AML-193 (cell line): ENCODE data around the gene HYAL4.
"Not testable (repeated sequence)": the region's sequence is repeated elsewhere in the genome, so short reads cannot be mapped to it uniquely, and the experiment has no call there.

Source experiments
- DNase-seq, 2 experiments: peaks; one replicate each; lab custom pipeline; 2025; lab: John Stamatoyannopoulos, UW

The HYAL4 gene

DNA sequence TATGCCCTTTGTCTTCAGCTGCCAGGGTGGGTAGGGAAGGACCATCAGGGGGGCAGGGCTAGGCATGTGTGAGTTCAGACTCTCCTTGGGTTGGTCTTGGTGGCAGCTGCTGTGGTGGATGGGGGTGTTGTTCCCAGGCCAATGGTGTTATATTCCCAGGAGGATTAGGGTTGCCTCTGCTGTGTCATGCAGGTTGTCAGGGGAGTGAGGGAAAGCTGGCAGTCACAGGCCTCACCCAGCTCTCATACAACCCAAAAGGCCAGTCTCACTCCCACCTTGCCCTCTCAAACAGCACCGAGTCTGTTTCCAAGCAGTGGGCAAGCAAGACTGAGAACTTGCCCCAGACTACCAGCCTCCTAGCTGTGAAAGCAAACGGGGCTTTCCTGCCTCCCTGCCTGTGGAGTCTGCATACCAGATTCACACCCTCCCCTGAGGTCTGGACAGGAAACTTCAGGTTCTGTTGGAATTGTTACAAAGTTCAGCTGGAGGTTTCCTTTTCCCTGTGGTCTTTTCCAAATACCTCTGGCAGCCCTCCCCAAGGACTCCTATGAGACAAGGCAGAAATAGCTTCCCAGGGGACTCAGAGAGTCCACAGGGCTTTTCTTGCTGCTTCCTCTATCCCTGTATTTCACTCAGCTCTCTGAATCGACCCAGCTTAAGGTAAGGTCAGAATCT lies 1.4 kb downstream of the HYAL4 start:
- no peak for DNase-seq

DNA sequence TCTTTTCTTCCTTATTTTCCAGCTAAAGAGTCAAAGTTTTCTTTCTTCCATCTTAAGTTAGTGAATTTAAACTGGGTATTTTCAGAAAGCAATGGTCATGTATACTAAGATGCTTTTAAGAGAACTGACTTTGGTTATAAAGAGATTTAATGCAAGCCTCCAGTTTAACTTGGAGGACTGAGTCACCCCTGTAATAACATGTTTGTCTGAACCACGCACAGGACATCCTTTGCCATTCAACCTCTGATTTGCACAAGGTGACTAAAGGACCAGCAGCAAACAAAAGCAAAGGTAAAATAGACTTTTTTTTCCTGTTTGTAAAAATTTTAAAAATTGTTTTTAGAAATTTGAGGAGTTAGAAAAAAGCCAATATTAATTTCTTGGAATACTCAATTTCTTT lies 2.9 kb downstream of the HYAL4 start:
- DNase-seq, result no peak

DNA sequence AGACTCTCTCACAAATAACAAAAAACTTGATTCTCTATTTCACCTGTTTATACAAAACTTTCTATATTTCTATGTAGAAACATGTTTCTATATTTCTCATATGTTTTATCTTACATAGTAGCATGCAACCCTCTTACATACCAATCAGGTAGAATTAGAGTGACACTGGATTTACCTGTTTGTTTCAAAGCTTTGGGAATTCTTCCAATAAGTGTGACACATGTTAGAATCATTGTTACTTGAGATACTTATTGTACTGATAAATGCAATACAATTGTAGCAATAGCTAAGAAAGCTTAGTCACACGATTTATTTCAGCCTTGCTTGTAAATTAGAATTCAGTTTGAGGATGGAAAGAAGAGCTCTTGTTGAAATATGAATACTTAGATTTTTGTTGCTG lies 4.9 kb downstream of the HYAL4 start:
- no peak for DNase-seq

DNA sequence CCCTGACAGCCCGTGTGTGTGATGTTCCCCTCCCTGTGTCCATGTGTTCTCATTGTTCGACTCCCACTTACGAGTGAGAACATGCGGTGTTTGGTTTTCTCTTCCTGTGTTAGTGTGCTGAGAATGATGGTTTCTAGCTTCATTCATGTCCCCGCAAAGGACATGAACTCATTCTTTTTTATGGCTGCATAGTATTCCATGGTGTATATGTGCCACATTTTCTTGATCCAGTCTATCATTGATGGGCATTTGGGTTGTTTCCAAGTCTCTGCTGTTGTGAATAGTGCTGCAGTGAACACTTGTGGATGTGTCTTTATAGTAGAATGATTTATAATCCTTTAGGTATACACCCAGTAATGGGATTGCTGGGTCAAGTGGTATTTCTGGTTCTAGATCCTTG lies 6.4 kb downstream of the HYAL4 start:
- DNase-seq, result not testable (repeated sequence)

DNA sequence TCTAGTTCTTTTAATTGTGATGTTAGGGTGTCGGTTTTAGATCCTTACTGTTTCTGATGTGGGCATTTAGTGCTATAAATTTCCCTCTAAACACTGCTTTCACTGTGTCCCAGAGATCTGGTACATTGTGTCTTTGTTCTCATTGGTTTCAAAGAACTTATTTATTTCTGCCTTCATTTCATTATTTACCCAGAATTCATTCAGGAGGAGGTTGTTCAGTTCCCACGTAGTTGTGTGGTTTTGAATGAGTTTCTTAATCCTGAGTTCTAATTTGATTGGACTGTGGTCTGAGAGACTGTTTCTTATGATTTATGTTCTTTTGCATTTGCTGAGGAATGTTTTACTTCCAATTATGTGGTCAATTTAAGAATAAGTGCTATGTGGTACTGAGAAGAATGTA lies 9.3 kb downstream of the HYAL4 start:
- DNase-seq, result not testable (repeated sequence)

DNA sequence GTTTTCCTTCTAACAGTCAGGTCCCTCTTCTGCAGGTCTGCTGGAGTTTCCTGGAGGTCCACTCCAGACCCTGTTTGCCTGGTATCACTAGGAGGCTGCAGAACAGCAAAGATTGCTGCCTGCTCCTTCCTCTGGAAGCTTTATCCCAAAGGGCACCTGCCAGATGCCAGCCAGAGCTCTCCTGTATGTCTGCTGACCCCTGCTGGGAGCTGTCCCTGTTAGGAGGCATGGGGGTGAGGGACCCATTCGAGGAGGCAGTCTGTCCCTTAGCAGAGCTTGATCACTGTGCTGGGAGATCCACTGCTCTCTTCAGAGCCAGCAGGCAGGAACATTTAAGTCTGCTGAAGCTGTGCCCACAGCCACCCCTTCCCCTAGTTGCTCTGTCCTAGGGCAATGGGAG lies 11.5 kb downstream of the HYAL4 start:
- not testable (repeated sequence) for DNase-seq

DNA sequence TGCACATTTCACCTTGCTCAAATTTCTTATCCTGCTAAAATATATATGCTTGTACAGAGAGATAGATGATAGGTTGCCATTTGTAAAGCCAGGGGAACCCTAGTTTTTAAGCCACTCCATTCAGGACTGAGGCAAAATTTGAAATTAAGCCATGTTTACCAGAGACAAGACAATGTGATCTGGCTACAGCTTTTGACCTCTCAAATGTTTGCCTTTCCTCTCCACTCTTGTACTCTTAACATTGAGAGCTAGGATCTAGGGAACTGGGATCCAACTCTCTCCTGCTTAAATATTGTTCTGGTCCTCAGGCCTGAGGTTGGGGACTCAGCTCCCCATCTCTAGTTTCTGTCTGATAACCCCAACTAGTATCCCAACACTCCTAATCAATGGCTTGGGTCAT lies 15.9 kb downstream of the HYAL4 start:
- DNase-seq, result no peak

DNA sequence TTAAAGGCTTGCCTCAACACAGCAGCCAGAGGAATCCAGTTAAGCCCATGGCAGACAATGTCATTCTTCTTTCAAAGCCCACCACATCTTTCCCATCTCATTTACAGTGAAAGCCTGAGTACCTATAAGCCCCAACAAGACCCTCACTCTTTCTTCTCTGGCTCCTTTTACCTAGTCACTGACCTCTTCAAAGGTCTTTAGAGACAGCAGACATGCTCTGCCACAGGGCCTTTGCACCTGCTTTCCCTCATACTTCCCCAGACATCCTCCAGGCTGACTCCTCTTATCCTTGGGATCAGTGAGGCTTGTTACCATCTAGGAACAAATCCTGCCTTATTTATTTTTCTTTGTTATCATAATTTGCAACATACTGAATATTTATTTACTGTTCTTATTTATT lies 17.8 kb downstream of the HYAL4 start:
- no peak for DNase-seq

DNA sequence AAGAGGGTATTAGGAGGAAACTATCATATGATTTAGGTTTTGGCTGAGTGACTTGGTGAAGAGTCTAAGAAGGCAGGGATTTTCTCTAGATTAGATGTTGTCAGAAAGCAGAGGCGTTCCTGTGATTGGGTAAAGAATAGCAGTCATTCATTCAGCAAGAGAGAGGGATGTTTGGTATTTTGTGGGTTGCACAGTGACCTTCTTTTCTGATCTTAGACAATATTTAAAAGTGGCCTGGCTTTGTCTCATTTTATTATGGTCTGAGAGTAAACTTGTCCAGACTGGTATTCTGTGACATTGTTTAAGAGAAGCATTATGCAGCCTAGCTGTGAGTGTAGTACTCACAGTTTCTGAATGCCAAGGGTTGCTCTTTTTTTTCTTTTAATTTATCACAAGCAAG lies 18.5 kb downstream of the HYAL4 start:
- DNase-seq, result no peak

DNA sequence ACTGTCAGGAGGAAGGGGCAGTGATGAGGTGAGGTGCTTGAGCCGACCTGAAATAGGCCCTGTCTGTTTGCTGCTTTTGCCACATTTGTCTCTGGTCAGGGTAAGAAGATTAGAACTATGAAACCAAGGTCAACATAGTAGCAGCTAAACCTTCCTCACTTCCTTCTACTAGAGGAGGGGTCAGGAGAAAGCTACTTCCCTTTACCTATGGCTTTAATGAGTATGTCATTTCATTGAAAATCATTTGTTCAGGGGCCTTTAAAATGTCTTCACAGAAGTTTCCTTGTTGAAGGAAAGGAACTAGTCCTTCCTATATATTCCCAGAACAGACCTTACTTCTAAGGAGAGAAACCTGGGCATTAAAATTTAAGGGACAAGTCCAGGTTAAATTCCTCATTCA lies 19.0 kb downstream of the HYAL4 start:
- no peak for DNase-seq

DNA sequence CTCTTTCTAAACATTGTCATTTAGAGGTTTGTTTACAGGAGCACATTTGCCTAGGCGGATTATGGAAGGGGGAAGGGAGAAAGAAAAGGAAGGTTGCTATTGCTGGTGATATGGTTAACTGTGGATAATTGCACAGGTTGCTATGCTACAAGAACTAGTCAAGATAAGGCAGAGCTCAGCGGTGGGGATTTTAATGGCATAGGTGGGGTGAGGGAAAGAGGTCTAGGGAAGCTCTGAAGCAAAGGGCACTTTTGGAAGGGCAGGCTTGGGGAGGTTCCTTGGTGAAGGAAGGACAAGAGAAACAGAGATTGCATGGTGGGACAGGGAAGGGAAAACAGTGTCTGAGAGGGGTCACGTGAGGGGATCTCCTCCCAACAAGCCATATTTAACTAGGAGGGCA lies 19.5 kb downstream of the HYAL4 start:
- DNase-seq, result no peak

DNA sequence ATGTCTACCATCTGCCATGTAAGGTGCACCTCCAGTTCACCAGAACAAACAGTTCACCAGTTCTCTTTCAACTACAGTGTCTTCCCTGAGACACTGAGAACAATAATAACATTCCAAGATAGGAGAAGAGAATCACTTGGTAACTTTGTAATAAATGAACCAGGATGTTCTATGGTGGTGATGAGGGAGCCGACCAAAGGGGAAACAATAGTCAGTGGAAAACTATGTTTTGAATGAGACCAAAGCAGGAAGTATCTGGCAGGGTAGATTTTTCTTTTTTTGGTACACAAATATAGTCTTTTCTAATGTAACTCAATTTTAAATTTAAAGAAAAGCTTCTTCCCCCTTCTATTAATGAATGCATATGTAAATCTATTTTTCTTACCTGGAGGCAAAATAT lies 20.0 kb downstream of the HYAL4 start:
- DNase-seq, result no peak

DNA sequence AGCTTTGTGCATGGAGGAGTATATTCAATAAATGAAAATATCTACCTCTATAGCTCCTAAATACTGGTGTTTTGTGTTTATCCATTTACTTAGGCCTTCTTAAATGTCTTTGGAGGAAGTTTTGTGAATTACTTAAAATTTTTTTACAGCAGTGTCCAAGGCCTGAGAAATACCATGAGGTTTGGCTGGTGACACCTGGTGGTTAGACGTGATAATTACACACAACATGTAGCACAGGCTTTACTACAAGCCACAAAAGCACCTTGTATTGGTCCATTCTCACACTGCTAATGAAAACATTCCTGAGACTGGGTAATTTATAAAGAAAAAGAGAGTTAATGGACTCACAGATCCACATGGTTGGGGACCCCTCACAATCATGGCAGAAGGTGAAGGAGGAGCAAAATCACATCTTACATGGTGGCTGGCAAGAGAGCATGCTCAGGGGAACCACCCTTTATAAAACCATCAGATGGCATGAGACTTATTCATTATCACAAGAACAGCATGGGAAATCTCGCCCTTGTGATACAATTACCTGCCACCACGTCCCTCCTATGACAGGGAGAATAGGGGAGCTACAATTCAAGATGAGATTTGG lies 20.6 kb downstream of the HYAL4 start:
- DNase-seq, result peak; percentile 29 to 34

DNA sequence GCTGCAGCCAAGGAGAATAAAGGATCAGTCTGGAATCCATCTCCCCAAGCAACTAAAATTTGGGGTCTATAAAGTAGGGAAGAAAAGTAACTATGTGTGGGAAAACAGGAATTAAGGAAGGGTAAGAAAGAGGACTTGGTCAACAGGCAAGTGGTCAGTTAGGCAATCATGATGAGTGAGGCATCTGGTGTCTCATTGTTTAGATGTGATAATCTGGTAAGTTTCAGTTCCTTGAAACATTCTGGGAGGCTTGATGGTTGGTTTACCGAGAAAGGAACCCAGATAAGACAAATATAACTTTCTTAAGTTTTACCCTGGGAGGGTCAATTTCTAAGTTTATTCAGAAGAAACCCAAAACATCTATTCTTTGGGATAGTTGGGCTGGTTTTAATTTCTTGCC lies 22.3 kb downstream of the HYAL4 start:
- no peak for DNase-seq

DNA sequence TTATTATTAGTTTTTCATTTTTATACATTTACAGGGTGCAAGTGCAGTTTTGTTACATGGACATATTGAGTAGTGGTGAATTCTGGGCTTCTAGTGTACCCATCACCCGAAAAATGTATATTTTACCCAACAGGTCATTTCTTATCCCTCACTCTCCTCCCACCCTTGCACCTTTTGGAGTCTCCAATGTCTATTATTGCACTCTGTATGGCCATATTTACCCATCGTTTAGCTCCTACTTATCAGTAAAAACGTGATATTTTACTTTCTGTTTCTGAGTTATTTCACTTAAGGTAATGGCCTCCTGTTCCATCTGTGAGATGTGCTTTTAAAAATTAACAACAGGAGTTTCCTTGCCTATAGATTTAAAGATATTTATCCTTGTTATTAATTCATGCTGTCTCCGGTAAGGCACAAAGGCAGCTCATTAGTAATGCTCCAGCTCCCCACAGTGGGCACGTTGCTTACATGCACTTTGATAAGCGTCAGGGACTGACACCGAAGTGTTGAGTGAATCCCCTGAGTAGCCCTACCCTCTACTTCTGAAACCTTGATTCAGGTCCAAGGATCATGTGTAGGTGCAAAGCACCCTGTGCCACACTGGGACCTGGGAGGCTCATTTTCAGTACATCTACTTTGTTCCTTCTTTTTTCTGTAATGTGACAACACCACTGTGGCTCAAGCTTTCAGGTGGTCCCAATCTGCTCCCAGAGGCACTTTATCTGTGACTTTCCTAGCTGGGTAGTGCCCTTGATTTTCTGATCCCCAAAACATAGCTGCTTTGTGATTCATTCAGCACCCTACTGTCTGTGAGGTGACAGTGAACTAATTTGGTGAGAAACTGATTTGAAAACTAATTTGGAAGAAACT lies 27.3 kb downstream of the HYAL4 start:
- no peak for DNase-seq

DNA sequence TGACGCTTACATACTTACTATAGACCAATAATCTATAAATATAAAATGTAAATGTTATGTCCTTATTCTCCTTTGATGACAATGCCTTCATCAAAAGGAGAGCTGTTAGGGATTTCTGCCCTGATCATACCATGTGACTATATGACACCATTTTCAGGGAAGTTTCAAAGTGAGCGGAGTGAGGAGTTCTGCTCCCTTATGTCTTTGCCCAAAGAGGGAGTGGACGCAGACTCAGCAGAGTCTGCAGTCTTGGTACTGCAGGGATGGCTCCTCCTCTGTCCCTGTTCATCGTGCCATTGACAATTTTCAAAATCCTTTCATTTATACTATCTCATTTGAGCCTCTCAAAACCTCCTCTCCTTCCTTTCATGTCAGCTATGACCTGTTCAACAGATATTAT lies 27.9 kb downstream of the HYAL4 start:
- DNase-seq, result no peak

DNA sequence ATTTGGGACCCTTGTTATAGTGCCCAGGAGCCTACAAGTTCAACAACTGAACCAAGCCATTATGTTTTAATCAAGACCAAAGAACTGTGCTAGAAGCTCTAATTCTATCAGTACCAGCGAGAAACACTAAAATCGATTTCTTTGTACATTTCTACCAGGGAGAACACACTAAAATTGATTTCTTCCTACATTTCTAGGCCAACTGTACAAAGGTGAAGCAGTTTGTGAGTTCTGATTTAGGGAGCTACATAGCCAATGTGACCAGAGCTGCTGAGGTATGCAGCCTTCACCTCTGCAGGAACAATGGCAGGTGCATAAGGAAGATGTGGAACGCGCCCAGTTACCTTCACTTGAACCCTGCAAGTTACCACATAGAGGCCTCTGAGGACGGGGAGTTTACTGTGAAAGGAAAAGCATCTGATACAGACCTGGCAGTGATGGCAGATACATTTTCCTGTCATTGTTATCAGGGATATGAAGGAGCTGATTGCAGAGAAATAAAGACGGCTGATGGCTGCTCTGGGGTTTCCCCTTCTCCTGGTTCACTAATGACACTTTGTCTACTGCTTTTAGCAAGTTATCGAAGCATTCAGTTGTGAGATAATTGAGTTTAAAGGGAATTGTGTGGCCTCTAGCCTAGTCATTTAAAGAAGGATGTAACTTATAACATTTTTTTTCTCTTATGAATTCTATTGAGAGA lies 31.7 kb downstream of the HYAL4 start:
- no peak for DNase-seq

DNA sequence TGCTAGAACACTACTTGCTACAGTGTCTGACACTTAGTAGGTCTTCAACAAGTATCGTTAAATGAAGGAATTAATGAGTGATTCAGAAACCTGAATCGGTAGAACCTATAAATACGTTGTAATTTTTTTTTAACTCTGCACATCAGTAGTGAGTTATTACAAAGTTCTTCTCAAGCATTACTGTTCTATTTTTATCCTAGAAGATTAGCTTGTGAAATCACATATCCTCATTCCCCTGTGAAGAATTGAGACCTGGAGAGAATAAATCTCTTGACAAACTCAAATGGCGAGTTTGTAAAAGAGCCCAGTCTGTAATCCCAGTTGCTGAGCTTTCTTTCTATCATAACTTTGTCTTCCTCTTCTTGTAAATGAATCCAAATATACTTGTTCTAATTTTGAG lies 34.7 kb downstream of the HYAL4 start:
- DNase-seq, result no peak

DNA sequence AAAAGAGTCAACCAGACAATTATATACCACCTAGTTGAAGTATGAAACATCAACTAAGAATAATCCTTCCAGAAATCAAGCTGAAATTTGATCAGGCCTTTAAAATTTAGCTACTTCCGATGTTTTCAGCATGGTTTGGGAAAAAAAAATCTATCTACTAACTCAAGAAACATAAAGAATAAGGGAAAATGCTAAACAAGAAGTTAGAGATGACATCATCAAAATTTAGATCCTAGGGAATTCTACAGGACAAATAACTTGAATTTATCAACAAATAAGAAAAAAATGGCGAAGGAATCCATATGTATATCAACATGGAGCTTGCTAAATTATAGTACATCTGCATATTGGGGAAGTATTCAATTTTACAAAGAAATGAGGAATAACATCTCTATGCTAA lies 36.3 kb downstream of the HYAL4 start:
- no peak for DNase-seq

DNA sequence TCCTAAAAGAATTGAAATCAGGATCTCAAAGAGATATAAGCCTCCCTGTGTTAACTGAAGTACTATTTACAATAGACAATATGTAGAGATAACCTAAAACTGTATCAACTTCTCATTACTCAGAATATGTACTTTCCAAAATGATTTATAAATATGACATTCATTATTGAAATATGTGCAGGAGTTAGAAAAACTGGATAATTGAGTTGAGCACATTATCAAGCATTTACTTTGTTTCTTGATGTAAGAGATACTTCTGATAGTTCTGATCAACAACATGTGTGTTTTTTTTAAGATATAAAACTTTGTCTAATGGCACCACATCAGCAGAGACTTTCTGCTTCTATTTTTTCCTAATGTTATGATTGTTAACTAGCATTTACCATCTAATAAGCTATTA lies 38.2 kb downstream of the HYAL4 start:
- no peak for DNase-seq

DNA sequence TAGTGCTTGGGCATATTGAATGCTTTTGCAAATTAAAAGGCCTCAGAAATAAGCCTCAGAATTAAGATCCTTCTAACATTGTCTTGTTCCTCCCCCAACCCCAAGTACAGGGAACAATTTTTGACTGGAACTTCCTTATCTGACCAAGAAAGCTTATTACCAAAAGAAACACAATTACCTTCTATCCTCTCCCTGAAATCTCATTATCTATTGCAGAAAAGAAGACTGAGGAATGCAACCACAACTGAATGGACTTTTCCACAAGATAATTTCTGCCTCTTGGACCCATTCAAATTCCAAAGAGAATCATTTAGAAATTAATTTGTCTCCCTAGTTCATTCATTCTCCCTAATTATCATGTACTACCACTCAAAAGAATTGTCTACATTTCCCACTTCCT lies 43.2 kb downstream of the HYAL4 start:
- DNase-seq, result no peak

DNA sequence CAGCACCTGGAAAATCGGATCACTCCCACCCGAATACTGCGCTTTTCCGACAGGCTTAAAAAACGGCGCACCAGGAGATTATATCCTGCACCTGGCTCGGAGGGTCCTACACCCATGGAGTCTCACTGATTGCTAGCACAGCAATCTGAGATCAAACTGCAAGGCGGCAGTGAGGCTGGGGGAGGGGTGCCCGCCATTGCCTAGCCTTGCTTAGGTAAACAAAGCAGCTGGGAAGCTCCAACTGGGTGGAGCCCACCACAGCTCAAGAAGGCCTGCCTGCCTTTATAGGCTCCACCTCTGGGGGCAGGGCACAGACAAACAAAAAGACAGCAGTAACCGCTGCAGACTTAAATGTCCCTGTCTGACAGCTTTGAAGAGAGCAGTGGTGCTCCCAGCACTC lies 49.8 kb downstream of the HYAL4 start:
- DNase-seq, result not testable (repeated sequence)

DNA sequence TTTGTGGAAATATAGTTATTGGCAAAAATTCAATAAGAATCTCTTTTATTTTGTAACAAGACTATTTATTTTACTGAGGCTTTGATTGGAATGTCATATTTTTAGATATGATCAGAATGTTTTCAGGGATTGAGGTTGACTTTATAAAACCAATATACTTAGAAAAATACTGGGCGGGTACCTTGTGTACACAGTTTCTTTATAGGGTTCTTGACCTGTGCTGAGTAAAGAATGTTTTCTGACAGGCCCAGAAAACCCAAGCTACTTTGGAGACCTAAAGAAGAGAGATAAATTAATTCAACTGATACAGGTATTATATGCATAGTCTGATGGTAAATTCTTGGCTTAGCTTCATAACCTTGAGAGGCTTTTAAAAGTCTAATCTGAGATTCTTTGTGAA lies 56.1 kb downstream of the HYAL4 start:
- DNase-seq, result no peak
